ENCODE results near the gene SYNPR. TPM values are rescaled to one million over a fixed set of nuclear protein-coding genes. Genes with fewer than 3 reads are reported as not detected.

SYNPR gene
- total RNA-seq, 4 donors from 2014 or later: 0.11 to 0.63 (median 0.13) TPM; not detected in 1

- no peaks in the 10 kb centered on the region for H3K9me3 ChIP-seq
- intact Hi-C loops (cut with DNase I): no loop called here
- no peaks in the 10 kb centered on the region for H3K36me3 ChIP-seq
- H3K27me3 ChIP-seq: no peaks in the 10 kb centered on the region
- TF ChIP-seq POLR2A (IDR thresholded peaks at IDR 0.05) (no peak), CTCF (IDR thresholded peaks at IDR 0.05) (no peak)
- 48 to 57% methylated on average over 4 of the region's 4 CpGs for WGBS, 2 donors
- peak in 1 of 2 donors; percentile 46 for DNase-seq
- H3K4me1 ChIP-seq: peaks cover 3 to 11% of the 10 kb centered on the region in 2 donors
- H3K27ac ChIP-seq: peak overlapping the region in 1 of 3 donors; percentile 60
- no peak overlapping the region for H3K4me3 ChIP-seq (replicated peaks in 1 of 3)
Observed at GRCh38 chr3:63296249-63296648, 18.1 kb downstream of the SYNPR start.

- no peak for DNase-seq
- H3K4me1 ChIP-seq: no peaks in the 10 kb centered on the region
- no peaks in the 10 kb centered on the region for H3K27me3 ChIP-seq
- whole genome bisulfite sequencing, 2 donors: 87 to 100% methylated on average over 1 of the region's 1 CpG
- no peaks in the 10 kb centered on the region for H3K36me3 ChIP-seq
- H3K9me3 ChIP-seq: no peaks in the 10 kb centered on the region
- no peak for TF ChIP-seq POLR2A (IDR thresholded peaks at IDR 0.05)
- TF ChIP-seq CTCF (IDR thresholded peaks at IDR 0.05): no peak
- intact Hi-C loops (cut with DNase I): no loop called here
- H3K4me3 ChIP-seq (replicated peaks in 1 of 3): no peak overlapping the region
- H3K27ac ChIP-seq: no peak overlapping the region
Observed at GRCh38 chr3:63303238-63303637, 25.1 kb downstream of the SYNPR start.

GRCh38 chr3:63304421-63304820 lies 26.3 kb downstream of the SYNPR start:
- Histone ChIP-seq H3K27ac (peak overlapping the region in 1 of 3 donors; percentile 5), H3K4me1 (no peaks in the 10 kb centered on the region), H3K36me3 (no peaks in the 10 kb centered on the region), H3K9me3 (no peaks in the 10 kb centered on the region), H3K27me3 (no peaks in the 10 kb centered on the region), H3K4me3 (replicated peaks in 1 of 3) (no peak overlapping the region)
- intact Hi-C loops (cut with DNase I): no loop called here
- TF ChIP-seq POLR2A (IDR thresholded peaks at IDR 0.05): no peak
- TF ChIP-seq CTCF (IDR thresholded peaks at IDR 0.05): no peak
- no peak for DNase-seq

GRCh38 chr3:63308072-63308471 lies 30.0 kb downstream of the SYNPR start:
- no peak for DNase-seq
- H3K4me1 ChIP-seq: no peaks in the 10 kb centered on the region
- intact Hi-C loops (cut with DNase I): no loop called here
- no peaks in the 10 kb centered on the region for H3K27me3 ChIP-seq
- H3K9me3 ChIP-seq: no peaks in the 10 kb centered on the region
- TF ChIP-seq CTCF (IDR thresholded peaks at IDR 0.05) (no peak), POLR2A (IDR thresholded peaks at IDR 0.05) (no peak)
- no peak overlapping the region for H3K27ac ChIP-seq
- 84 to 85% methylated on average over 3 of the region's 3 CpGs for WGBS, 2 donors
- H3K4me3 ChIP-seq (replicated peaks in 1 of 3): no peak overlapping the region
- no peaks in the 10 kb centered on the region for H3K36me3 ChIP-seq

GRCh38 chr3:63309768-63310167 lies 31.7 kb downstream of the SYNPR start:
- DNase-seq: no peak
- H3K9me3 ChIP-seq: no peaks in the 10 kb centered on the region
- H3K4me1 ChIP-seq: no peaks in the 10 kb centered on the region
- H3K36me3 ChIP-seq: no peaks in the 10 kb centered on the region
- WGBS, 2 donors: 35 to 49% methylated on average over 2 of the region's 2 CpGs
- TF ChIP-seq POLR2A (IDR thresholded peaks at IDR 0.05) (no peak), CTCF (IDR thresholded peaks at IDR 0.05) (no peak)
- intact Hi-C loops (cut with DNase I): no loop called here
- no peak overlapping the region for H3K27ac ChIP-seq
- H3K27me3 ChIP-seq: no peaks in the 10 kb centered on the region
- no peak overlapping the region for H3K4me3 ChIP-seq (replicated peaks in 1 of 3)
